NCI-H526 treated with DMSO at 0.1 percent for 48 hours (cell line): Measurements from ENCODE around the gene OR7D2.
"Not testable (repeated sequence)": the region's sequence is repeated elsewhere in the genome, so short reads cannot be mapped to it uniquely, and the experiment has no call there.

Experiments used
- DNase-seq: peaks from one replicate; lab custom pipeline; 2025; lab: John Stamatoyannopoulos, UW

The OR7D2 gene

DNA sequence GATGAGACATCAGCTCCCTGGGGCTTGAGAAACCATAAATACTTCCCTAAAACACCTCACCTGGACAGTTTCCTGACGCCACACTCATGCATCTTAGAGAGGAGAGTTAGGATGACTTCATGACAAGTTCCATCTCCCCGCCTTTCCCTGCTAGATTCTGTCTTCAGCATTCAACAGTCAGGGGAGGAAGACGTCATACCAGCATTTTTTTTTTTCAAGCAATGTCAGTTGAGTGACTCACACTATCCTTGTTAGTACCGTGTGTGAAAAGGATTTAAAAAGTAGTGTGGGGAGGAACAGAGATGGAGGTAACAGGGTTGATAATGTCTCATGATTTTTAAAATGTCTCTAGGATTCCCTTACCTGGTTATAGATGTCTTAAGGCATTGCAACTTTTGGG, at the start of gene OR7D2:
TSS of gene OR7D2 (plus strand) at position 79 of the 400 bp plus-strand sequence. CDS start 6,803 bp downstream, outside the sequence.
- no peak for DNase-seq

- DNase-seq: no peak
Observed at GRCh38 chr19:9130965-9131364, 47.8 kb upstream of the OR7D2 start.

DNA sequence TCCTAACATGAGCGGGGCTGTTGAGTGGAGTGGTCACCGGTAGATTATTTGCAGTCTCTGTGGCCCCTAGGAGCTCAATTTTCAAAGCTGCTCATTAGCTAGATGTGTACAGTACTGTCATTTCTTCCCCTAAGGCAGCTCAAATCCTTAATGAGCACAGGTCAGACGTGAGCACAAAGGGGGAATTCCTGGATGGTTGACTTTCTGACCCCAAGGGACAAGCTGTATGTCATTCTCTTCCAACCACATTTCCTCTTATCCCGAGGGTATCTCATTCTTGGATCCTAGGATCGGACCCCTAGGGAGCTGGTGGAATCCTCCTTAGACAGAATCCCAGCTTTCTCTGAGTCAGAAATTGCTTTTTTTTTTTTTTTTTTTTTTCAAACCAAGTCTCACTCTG, 46.4 kb upstream of the OR7D2 start:
- DNase-seq: no peak

- no peak for DNase-seq
Observed at GRCh38 chr19:9139609-9140158, 39.1 kb upstream of the OR7D2 start.

GRCh38 chr19:9140159-9140874, 38.5 kb upstream of the OR7D2 start, which contains the start of gene ZNF317:
TSS of gene ZNF317 (plus strand) at chr19:9140397. CDS start at chr19:9156017, 15,620 bp downstream.
- DNase-seq: peak; percentile 31

- DNase-seq: no peak
Observed at GRCh38 chr19:9144920-9145319, 33.9 kb upstream of the OR7D2 start.

- DNase-seq: no peak
Observed at GRCh38 chr19:9146882-9147281, 31.9 kb upstream of the OR7D2 start.

DNA sequence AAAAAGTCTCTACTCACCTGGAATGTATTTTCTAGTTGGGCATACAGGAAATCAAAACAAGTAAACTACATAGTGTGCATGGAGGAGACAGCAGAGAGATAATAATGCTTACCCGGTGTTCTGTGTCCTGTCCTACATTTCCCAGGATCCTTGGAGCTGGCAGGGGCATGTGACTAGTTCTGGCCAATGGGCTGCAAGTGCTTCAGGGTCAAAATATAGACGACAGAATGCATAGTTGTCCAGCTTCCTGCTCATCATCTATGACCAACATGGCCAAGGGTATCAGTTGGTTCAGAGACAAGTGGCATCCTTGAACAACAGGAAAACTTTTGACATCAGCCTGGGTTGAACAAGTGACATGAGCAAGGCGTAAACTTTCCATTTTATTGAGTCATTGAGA, 30.1 kb upstream of the OR7D2 start:
- DNase-seq: no peak

GRCh38 chr19:9149997-9150396, 28.8 kb upstream of the OR7D2 start:
- no peak for DNase-seq

GRCh38 chr19:9150650-9151049, 28.1 kb upstream of the OR7D2 start:
- no peak for DNase-seq

- DNase-seq: no peak
Observed at GRCh38 chr19:9151367-9151766, 27.4 kb upstream of the OR7D2 start.

GRCh38 chr19:9155591-9155990, 23.2 kb upstream of the OR7D2 start:
- DNase-seq: no peak

- DNase-seq: no peak
Observed at GRCh38 chr19:9156304-9156703, 22.5 kb upstream of the OR7D2 start.

- DNase-seq: no peak
Observed at GRCh38 chr19:9159891-9160290, 18.9 kb upstream of the OR7D2 start.

- no peak for DNase-seq
Observed at GRCh38 chr19:9161427-9161826, 17.4 kb upstream of the OR7D2 start.

GRCh38 chr19:9165261-9165660, 13.5 kb upstream of the OR7D2 start:
- DNase-seq: no peak

- DNase-seq: no peak
Observed at GRCh38 chr19:9166846-9167245, 11.9 kb upstream of the OR7D2 start.

DNA sequence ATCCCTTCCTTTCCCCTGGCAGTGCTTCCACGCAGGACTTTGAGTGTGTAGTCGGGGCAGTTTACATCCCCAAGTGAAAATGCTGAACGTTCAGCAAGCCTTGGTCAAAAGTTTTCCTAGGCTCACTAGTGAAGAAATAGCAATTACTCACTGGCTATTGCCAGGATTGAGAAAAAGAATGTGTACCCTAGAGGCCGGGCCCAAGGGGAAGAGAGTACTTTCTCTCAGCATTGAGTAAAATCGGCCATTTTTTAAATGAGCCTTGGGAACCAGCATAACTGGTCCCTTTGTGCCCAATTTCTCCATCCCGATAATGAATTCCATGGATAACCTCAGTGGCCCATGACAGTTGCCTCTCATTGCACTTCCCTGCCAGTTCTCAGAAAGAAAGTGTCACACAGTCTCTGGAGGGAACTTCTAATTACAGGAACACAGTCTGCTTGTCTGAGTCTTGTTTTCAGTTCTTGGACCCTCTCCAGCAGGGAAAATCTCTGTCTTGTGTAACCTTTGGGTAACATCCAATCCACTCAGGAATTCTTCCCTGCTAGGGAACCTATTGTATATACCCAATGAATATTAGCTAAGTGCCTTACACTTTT, 7.3 kb upstream of the OR7D2 start:
- no peak for DNase-seq

DNA sequence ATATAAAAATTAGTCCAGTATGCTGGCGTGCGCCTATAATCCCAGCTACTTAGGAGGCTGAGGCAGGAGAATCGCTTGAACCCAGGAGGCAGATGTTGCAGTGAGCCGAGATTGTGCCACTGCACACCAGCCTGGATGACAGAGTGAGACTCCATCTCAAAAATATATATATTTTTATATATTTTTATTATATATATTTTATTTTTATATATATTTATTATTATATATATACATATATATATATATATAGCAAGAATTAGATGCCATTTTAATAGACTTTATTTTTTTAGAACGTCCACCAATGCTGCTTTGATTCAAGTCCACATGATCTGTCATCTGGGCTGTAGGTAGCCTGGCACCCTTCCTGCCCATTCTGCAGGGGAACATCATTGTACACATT, 3.5 kb upstream of the OR7D2 start:
- DNase-seq: no peak

GRCh38 chr19:9183000-9183399, 4.2 kb downstream of the OR7D2 start:
- DNase-seq: no peak

DNA sequence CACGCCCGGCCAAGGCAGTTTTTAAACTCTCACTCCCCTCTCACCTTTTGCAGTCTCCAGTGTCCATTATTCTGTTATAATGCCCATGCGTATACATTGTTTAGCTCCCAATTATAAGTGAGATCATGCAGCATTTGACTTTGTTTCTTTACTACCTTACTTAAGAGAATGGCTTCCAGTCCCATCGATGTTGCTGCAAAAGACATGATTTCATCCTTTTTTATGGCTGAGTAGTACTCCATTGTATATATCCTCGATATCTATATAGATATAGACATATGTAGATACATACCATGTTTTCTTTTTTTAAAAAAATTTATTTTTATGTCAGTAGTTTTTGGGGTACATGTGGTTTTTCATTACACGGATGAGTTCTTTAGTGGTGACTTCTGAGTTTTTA, 8.4 kb downstream of the OR7D2 start:
- DNase-seq: no peak

GRCh38 chr19:9189535-9189934, 10.8 kb downstream of the OR7D2 start:
- no peak for DNase-seq

DNA sequence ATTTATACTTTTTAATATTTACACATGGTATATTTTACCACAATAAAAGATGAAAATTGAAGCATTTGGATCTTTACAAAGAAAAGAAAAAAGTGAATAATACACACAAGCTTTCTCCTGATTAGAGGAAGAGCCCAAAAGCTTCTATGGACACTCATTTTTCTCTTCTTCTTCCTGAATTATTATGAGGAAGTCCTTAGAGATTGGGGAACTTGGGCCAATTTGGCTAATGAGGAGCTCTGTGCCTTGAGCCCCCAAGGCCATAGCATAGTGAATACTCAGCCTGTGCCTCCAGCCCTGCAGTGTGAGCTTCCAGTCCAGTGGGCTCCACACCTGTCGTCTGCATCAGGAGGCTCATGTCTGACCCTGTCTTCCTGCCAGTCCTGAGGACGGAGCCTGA, 19.3 kb downstream of the OR7D2 start:
- not testable (repeated sequence) for DNase-seq
